ENCODE results near the gene ECEL1. TPM values are rescaled to one million over a fixed set of nuclear protein-coding genes. Genes with fewer than 3 reads are reported as not detected.

Gene ECEL1
- polyA plus RNA-seq, 1 donor = 0.39 TPM

- DNase-seq = peak; percentile 54
Measured at GRCh38 chr2:232521959-232522622, 34.5 kb upstream of the ECEL1 start.

- no peak for DNase-seq
Measured at GRCh38 chr2:232521098-232521497, 33.5 kb upstream of the ECEL1 start.

- DNase-seq = no peak
Measured at GRCh38 chr2:232520489-232520888, 32.9 kb upstream of the ECEL1 start.

- no peak for DNase-seq
Measured at GRCh38 chr2:232519581-232520438, 32.2 kb upstream of the ECEL1 start, which contains the start of gene PRSS56. Gene PRSS56, plus strand, starts transcription at chr2:232520388. Its CDS starts 211 bp downstream, at chr2:232520599.

- no peak for DNase-seq
Measured at GRCh38 chr2:232518844-232519243, 31.2 kb upstream of the ECEL1 start.

- DNase-seq = no peak
Measured at GRCh38 chr2:232516551-232516950, 28.9 kb upstream of the ECEL1 start.

- DNase-seq = no peak
Measured at GRCh38 chr2:232515639-232516038, 28.0 kb upstream of the ECEL1 start.

- DNase-seq = no peak
Measured at GRCh38 chr2:232513353-232513752, 25.7 kb upstream of the ECEL1 start.

- no peak for DNase-seq
Measured at GRCh38 chr2:232512602-232513001, 25.0 kb upstream of the ECEL1 start.

GRCh38 chr2:232511336-232511890 lies 23.8 kb upstream of the ECEL1 start:
- DNase-seq = no peak

GRCh38 chr2:232508251-232508650 lies 20.6 kb upstream of the ECEL1 start:
- DNase-seq = no peak

- no peak for DNase-seq
Measured at GRCh38 chr2:232506709-232507108, 19.1 kb upstream of the ECEL1 start.

GRCh38 chr2:232505856-232506255 lies 18.2 kb upstream of the ECEL1 start:
- DNase-seq = no peak

GRCh38 chr2:232504438-232504837 lies 16.8 kb upstream of the ECEL1 start:
- no peak for DNase-seq

- no peak for DNase-seq
Measured at GRCh38 chr2:232503809-232504323, 16.2 kb upstream of the ECEL1 start.

GRCh38 chr2:232502911-232503808 lies 15.5 kb upstream of the ECEL1 start:
- no peak for DNase-seq

- no peak for DNase-seq
Measured at GRCh38 chr2:232502511-232502910, 14.9 kb upstream of the ECEL1 start.

GRCh38 chr2:232501794-232502390 lies 14.3 kb upstream of the ECEL1 start:
- no peak for DNase-seq

- no peak for DNase-seq
Measured at GRCh38 chr2:232501331-232501771, 13.7 kb upstream of the ECEL1 start.

- DNase-seq = no peak
Measured at GRCh38 chr2:232498452-232498851, 10.8 kb upstream of the ECEL1 start.

- no peak for DNase-seq
Measured at GRCh38 chr2:232497348-232497747, 9.7 kb upstream of the ECEL1 start.

Data from hindlimb muscle (tissue), 1 donor.